Activated gamma-delta T cell treated with Interleukin-2 at 50 U/mL for 16 hours (primary cell): ENCODE results near the gene SH3RF3.

Experiments used
- DNase-seq: peaks from one replicate; pipeline ENCODE4 v3.0.0-alpha.2; 2020

Gene SH3RF3

GRCh38 chr2:109466674-109467575 lies 337.9 kb downstream of the SH3RF3 start:
- no peak for DNase-seq

GRCh38 chr2:109467701-109468100 lies 338.7 kb downstream of the SH3RF3 start:
- DNase-seq: no peak

GRCh38 chr2:109468893-109469292 lies 339.9 kb downstream of the SH3RF3 start:
- no peak for DNase-seq

GRCh38 chr2:109471658-109472057 lies 342.7 kb downstream of the SH3RF3 start:
- DNase-seq: no peak

DNA sequence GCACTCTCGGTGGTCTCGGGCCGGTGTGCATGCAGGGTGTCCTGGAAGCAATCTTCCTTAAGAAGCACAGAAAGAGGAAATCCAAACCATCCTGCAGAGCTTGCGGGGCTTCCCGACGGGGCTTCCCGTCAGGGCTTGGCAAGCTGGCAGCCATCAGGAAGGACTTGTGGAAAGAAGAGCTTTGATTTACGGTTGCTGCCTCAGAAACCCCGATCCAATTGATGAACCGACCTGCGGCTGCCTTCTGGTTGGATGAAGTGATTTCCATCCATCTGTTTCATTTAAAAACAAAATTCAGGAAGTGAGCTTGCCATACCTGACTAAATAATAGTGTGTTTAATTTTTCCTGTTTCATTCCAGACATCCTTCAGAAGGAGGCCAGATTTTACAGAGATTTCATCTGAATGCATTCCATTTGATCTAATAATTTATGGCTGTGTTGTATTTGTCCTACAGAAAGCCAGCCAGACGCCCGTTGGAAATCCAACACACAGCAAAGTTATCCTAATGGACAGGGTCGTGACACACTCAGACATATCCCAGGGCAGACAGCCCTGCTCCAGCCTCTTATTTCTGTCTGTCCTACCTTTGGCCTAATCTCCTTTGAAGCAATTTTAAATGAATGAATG lies 343.4 kb downstream of the SH3RF3 start:
- DNase-seq: no peak

DNA sequence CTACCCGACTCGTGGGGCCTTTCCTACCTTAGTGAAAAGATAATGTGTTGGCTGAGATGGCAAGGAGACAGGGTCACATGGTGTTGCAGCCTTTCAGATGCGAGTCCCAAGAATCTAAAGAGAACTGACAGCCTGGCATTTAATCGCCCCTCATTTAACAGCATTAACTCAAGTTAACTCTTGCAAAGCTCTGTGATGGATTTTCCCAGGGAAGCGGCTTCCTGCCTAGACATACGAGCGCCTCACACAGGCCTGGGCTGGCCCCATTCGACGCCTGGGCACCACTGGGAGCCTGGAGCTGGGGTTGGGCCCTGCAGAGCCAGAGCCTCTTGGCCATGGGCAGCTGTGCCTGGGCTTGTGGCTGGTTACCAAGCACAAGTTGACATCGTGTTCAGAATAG lies 344.0 kb downstream of the SH3RF3 start:
- no peak for DNase-seq

DNA sequence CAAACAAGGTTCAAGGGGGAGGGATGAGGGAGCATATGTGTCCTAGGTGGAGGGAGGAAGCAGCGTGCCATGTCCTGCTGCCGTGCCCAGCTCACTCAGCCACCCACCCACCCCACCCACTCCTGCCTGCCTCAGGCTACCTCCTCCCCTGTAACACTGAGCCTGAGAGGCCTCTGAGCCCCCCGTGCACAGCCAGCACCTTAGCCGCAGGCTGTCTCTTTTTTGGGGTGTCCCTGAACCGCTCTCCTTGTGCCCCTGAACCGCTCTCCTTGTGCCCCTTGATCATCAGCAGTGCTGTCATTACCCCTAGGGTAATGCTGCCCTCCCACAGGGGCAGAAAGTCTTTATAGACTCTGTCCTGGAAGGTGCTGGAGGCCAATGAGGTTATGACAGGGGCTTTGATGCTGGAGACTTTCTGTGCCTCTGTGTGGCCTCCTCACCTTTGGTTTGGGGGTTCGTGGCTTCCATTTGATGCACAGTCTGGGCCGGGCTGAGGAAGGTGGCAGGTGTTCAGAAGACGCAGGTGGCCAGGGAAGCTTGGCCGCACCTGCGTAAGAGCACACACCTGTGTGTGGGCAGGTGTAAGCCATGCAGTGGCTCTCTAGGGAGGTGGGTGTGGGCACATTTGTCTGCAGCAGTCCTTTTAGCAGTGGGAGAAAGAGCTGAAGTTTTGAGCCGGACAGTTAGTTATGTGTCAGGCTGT lies 344.8 kb downstream of the SH3RF3 start:
- no peak for DNase-seq

GRCh38 chr2:109474319-109474825 lies 345.4 kb downstream of the SH3RF3 start:
- no peak for DNase-seq

DNA sequence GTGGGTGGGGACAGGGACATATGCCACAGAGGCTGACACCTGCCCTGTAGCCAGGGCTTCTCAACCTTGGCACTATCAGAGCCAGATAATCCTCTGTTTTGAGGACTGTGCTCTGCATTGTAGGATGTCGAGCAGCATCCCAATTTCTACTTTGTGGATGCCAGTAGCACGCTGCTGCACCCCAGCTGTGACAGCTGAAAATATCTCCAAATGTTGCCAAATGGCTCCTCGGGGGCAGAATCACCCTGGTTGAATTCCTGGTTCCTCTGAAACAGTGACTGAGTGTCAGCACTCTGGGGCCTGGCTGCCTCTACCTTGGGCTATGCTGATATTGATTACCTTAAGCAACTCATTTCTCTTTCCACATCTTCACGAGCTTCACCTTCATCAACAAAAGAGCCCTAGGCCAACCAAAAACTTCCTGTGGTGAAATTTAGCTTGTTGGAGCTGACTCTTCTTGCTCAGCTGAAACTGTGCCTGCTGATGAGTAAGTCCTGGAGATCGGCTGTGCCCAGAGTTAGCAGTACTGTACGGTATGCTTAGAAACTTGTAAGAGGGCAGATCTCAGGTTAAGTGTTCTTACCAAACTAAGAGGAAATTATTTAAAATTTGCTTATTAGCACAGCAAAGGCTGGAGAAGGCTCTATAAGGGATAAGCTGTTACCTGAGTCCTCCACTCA lies 346.7 kb downstream of the SH3RF3 start:
- no peak for DNase-seq

DNA sequence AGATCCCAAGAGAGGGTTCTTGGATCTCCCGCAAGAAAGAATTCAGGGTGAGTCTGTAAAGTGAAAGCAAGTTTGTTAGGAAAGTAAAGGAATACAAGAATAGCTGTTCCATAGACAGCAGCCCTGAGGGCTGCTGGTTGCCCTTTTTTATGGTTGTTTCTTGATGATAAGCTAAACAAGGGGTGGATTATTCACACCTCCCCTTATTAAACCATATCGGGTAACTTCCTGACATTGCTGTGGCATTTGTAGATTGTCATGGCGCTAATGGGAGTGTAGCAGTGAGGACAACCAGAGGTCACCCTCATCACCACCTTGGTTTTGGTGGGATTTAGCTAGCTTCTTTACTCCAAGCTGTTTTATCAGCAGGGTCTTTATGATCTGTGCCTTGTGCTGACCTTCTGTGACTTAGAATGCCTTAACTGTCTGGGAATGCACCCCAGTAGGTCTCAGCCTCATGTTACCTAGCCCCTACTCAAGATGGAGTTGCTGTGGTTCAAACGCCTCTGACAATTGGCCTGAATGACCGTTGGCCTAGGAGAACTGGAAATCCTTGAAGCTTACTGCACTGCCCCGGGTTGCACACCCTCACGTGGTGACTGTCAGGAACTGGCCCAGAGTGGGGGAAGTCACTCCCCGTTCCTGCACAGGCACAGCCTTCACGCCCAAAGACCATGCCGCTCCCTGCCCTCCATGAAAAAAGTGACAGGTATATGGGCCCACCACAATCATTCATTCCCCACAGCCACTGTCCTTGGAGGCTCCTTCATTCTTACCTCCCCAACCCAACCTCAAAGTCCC lies 347.8 kb downstream of the SH3RF3 start:
- DNase-seq: no peak

- DNase-seq: no peak
Measured at GRCh38 chr2:109478906-109479493, 350.0 kb downstream of the SH3RF3 start.

DNA sequence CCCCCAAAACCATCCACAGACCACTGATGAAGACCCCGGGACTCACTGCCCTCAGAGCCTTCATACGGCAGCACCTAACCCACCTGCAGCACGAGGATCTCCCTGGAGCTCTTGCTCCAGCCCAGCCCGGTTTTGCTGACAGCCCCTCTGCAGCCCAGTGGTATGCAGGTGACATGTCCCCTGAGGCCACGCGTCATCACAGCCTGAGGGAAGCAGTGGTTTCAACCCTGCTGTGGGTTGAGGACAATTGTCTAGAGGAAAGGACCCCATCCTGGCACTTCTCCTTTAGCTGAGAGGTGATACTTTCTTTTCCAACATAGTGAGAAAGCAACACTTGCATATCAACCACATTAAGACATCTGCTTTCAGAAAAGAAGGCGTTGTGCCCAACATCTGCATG lies 350.8 kb downstream of the SH3RF3 start:
- no peak for DNase-seq

GRCh38 chr2:109480486-109481195 lies 351.6 kb downstream of the SH3RF3 start:
- no peak for DNase-seq

DNA sequence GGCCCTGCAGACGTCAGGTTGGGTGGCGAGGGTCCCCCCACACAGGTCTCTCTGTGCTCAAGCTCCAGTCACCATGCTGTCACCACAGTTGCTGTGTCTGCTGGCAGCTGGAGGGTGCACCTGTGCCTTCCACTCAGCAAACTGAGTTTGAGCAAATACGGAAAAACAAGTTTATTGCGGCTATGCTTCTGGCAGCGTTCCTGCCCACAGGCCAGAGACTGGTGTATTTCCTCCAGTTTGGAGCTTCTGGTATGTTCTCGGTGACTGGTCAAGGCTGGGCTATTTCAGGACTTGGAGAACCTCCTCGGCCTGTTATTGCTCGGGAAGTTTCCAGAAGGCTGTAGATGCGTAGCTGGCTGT lies 352.2 kb downstream of the SH3RF3 start:
- DNase-seq: no peak

- no peak for DNase-seq
Measured at GRCh38 chr2:109481599-109481998, 352.6 kb downstream of the SH3RF3 start.

DNA sequence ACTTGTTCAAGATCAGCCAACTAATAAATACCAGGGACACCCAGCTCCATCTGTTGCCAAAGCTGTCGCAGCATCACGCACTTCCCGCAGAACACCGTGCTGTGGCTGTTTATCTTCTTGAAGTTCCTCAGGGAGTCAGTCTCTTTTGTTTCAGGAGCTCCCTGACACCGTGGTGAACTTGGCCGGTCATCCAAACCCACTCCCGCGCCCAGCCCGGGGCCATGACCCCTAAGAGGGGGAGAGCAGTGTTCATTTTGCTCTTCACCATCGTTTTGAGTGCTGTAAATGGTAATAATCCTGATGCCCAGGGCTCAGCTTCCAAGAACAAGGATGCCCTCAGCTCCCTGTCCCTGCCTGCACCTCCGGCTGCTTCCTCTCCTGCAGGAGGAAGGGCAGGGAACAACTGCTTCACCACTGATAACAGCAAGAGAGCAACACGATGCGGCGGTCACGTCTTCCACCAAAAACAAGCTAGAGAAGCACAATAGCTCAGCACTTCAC lies 353.4 kb downstream of the SH3RF3 start:
- no peak for DNase-seq

- no peak for DNase-seq
Measured at GRCh38 chr2:109486711-109487535, 357.9 kb downstream of the SH3RF3 start.

GRCh38 chr2:109487536-109487869 lies 358.5 kb downstream of the SH3RF3 start:
- DNase-seq: no peak

- DNase-seq: no peak
Measured at GRCh38 chr2:109487871-109488655, 359.1 kb downstream of the SH3RF3 start.
